Bronchial epithelial cell (primary cell): ENCODE measurements around the gene NEK1. TPM values are rescaled to one million over a fixed set of nuclear protein-coding genes. Genes with fewer than 3 reads are reported as not detected.

Experiments used
- DNase-seq: peaks from one replicate; pipeline ENCODE4 v3.0.0-alpha.2; 2010; ENCODE audit warnings: low read depth
- FAIRE-seq: peaks from 2 replicates; lab custom pipeline; 2011; peaks lifted over from hg19 to GRCh38; lab: Jason Lieb, UNC
- H3K27me3 ChIP-seq: 2 replicates; pipeline ENCODE4 v1.5.1; 2011; ENCODE audit warnings: low read length; ENCODE audit not compliant: control insufficient read depth, insufficient read depth
- H3K36me3 ChIP-seq: 2 replicates; pipeline ENCODE4 v1.5.1; 2011; ENCODE audit warnings: low read length; ENCODE audit not compliant: control insufficient read depth, insufficient read depth
- H3K4me3 ChIP-seq: 2 replicates; pipeline ENCODE4 v1.5.1; 2011; ENCODE audit warnings: mild to moderate bottlenecking, low read depth, low read length, control low read depth
- CTCF ChIP-seq: IDR thresholded peaks from 2 replicates; pipeline ENCODE4 v1.5.1; 2011; ENCODE audit warnings: mild to moderate bottlenecking, moderate library complexity, low read length, control low read depth, inconsistent platforms; ENCODE audit not compliant: insufficient read depth, severe bottlenecking
- total RNA-seq: library from RNA; depleted of rRNA; stranded (reverse); fragments of >200 nt; gene quantifications from 2 replicates; pipeline ENCODE4 v1.2.1, GENCODE V29; 2014

Gene NEK1
- total RNA-seq, 1 donor from 2014 or later, result 6.1 TPM

- DNase-seq (peak; percentile 53), FAIRE-seq (no peak)
Measured at GRCh38 chr4:169658196-169658595, 45.8 kb upstream of the NEK1 start.

GRCh38 chr4:169657470-169658107 is 45.2 kb upstream of the NEK1 start:
- H3K36me3 ChIP-seq, result no peaks in the 10 kb centered on the region
- TF ChIP-seq CTCF, result no peak
- no peak overlapping the region for H3K4me3 ChIP-seq
- DNase-seq (no peak), FAIRE-seq (no peak)
- no peaks in the 10 kb centered on the region for H3K27me3 ChIP-seq

More at GRCh38 chr4:169658196-169658595, 45.8 kb upstream of the NEK1 start:
- H3K27me3 ChIP-seq, result no peaks in the 10 kb centered on the region
- no peak for TF ChIP-seq CTCF
- no peaks in the 10 kb centered on the region for H3K36me3 ChIP-seq
- H3K4me3 ChIP-seq, result no peak overlapping the region

DNA sequence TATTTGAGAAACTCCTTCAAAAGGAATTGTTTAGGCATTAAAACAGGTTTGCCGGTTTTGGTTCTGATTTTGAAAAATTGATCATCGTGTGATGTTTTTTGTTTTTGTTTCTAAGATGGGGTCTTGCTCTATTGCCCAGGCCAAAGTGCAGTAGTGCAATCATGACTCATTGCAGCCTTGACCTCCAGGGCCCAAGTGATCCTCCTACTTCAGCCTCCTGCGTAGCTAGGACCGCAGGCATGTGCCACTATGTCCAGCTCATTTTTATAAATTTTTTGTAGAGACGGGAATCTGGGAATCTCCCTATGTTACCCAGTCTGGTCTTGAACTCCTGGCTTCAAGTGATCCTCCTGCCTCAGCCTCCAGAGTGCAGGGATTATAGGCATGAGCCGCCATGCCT is 43.0 kb upstream of the NEK1 start:
- no peak overlapping the region for H3K4me3 ChIP-seq
- H3K36me3 ChIP-seq, result no peaks in the 10 kb centered on the region
- DNase-seq (no peak), FAIRE-seq (no peak)
- TF ChIP-seq CTCF, result no peak
- H3K27me3 ChIP-seq, result no peaks in the 10 kb centered on the region

DNA sequence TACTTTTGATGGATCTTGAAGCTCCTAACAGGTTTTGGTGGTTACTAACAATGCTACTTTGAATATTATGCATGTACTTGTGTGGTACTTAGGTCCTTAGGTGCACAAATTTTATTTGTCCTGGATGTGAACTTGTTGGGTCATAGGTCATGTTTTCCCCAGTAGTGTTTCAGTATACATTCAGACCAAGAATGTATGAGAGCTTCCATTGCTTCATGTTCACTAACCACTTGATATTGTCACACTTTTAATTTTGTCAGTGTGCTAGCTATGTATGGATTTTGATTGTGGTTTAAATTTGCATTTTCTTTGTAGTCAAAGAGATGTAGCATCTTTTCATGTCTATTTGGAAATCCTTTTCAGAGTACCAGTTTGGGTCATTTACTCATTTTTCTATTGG is 40.2 kb upstream of the NEK1 start:
- no peak for TF ChIP-seq CTCF
- no peak for DNase-seq
- Histone ChIP-seq H3K4me3 (no peak overlapping the region), H3K36me3 (no peaks in the 10 kb centered on the region), H3K27me3 (no peaks in the 10 kb centered on the region)
- no peak for FAIRE-seq

GRCh38 chr4:169650227-169650936 is 38.0 kb upstream of the NEK1 start:
- FAIRE-seq (no peak), DNase-seq (no peak)
- no peak for TF ChIP-seq CTCF

More at GRCh38 chr4:169650227-169650936, 38.0 kb upstream of the NEK1 start:
- no peaks in the 10 kb centered on the region for H3K27me3 ChIP-seq
- no peak overlapping the region for H3K4me3 ChIP-seq
- H3K36me3 ChIP-seq, result no peaks in the 10 kb centered on the region
